Stimulated activated CD4-positive, alpha-beta T cell treated with anti-CD3 and anti-CD28 coated beads, Interleukin-15, amount 100 ng/mL, for 48 hours (primary cell): Measurements from ENCODE around the gene TIMM10B.
"Not testable (repeated sequence)": the region's sequence is repeated elsewhere in the genome, so short reads cannot be mapped to it uniquely, and the experiment has no call there.

ENCODE experiments used
- DNase-seq, 2 donors: peaks; one replicate each; pipeline ENCODE4 v3.0.0-alpha.2; 2020; ENCODE audit warnings: low read depth in 2 of 2

TIMM10B gene

DNA sequence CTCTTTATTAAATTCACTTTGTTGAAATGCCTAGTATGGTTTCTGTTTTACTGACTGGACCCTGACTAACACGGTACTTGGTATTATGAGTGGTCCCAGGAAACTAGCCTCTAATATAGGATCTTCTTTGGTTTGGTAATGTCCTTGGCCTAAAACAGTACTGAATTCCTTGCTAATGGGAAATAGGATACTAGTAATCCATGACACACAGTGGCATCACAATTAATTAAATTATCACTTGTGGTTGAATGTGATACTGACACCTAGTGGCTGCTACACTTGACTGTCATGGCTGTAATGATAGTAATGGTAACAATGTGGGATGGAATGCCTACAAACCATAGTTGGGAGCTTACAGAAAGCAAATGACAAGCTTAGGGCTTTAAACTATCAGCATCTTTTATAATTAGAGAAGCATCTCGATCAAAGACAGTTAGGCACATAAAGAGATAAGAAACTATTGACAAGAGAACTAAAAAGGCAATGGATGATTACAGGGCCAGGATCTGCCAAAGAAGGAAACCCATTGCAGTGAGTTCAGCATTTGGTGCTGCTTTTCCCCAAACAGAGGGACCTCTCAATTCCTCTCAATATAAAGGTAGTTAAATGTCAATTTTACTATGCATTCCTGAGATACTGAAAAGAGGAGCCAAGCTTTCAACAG is 24.4 kb downstream of the TIMM10B start:
- no peak for DNase-seq

DNA sequence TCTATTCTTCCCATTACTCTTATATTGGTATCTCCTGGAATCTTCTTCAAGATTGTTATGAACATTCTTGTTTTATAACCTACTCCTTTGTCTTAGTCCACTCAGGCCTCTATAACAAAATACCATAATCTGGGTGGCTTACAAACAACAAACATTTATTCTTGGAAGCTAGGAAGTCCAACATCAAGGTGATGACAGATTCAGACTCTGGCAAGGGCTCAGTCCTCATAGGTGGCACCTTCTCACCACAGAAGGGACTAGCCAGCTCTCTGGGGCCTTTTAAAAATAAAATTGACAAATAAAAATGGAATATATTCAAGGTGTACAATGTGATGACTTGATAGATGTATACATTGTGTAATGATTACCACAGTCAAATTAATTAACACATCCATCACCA is 35.6 kb downstream of the TIMM10B start:
- no peak for DNase-seq

DNA sequence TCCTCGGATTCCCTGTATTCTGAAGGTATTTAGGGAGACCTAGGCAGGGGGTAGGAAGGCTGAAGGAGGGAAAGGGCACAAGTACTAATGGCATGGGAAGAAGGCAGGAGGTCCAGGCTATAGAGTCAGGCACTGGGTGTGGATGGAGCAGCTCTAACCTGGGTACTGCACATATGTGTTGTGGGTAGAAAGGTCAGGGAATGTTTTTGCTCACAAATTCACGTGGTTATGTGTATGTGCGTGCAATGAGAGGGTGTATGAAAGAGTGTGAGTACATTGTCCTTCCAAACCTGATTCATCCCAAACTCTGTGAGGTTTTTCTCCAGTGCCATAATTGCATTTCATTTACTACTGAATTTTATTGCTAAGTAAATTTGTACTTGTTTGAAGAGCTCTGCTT is 39.0 kb downstream of the TIMM10B start:
- no peak for DNase-seq

DNA sequence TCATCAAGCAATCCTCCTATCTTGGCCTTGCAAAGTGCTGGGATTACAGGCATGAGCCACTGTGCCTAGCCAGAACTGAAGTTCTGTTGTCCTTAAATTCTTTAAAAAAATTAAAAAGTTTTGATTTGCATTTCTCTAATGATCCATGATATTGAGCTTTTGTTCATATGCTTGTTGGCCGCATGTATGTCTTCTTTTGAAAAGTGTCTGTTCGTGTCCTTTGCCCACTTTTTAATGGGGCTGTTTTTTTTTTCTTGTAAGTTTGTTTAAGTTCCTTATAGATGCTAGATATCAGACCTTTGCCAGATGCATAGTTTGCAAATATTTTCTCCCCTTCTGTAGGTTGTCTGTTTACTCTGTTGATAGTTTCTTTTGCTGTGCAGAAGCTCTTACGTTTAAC is 40.6 kb downstream of the TIMM10B start:
- not testable (repeated sequence) for DNase-seq

DNA sequence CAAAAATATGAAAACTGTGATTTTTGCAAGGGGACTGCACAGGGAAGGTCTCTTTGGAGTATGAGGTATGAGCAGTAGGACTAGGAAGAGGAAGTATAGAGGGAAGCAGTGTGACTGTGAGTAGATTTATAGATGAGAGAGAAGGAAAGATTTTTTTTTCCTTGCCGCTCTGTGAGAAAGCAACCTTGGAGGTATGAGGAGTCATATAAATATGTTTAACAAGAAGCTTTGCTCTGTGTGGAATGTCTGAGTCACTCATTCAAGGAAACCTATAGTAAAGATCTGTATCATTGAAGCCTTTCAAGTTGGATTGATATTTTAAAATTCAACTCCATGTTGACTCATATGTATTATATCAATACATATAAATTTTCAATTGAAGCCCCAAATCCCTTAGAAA is 42.0 kb downstream of the TIMM10B start:
- no peak for DNase-seq

DNA sequence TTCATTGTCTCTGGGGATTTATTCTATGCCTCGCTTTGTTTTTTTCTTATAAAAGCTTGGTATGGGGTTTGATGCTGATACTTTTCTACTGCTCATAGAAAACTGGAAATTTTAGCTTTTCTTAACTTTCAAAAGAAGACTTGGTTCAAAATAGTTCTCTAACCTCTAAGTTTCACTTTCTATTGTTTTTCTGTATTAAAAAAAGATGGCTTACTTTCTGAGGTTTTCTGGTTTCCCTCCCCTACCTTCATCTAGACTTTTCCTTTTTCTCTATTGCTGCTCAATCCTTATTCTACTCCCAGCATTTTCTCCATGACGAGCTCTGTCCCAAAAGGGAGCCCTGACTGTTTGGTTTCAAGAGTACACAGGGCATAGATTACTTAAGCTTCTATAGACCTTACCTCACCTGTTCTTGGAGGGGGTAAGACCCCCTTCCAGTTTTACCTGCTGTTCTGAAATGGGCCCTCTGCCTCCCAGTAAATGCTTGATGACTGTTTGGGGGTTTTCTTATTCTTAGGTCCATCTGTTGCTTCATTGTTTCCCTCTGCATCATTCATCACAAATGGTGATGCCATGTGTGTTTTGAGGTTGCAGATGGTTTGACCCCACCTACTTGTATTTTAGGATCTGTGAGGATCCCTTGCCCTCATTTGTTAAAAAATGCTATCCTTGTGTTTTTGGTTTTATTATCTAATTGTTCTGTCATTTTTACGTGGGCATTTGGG is 45.3 kb downstream of the TIMM10B start:
- DNase-seq: no peak

DNA sequence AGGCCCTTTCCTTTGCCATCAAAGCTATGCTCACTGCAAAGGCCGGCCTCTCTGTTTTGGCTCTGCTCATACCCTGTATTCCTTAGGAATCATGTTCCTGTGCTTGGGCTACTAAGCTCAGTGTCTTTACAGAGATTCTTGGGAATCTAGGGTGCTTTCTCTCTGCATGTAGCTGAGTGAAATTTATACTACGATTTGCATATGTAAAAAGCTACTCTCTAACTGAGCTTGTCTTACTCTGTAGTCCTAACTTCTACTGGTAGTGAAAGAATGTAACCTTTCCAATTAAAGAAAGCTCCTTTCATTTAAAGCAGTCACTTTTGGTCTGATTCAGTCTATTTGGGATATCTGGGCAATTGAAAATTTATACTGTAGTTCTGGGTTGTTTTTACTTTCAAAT is 48.0 kb downstream of the TIMM10B start:
- DNase-seq: no peak

DNA sequence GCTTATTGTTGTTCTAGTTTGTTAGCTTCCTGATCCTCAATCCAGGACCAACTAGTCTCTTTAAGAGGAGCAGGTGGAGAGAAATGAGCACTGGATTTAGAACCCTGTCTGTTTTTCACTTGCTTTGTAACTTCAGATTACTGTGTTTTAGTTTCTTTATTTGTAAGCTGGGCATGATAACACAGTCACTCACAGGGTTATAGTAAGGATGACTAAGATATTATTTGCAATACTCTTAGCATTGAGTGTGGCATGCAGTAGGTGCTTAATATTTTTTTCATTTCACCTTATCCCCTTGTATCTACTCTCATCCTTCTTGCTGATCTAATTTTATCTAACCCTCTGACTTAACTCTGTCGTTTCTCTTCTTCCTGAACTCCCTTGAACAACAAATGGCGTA is 49.5 kb downstream of the TIMM10B start:
- no peak for DNase-seq

DNA sequence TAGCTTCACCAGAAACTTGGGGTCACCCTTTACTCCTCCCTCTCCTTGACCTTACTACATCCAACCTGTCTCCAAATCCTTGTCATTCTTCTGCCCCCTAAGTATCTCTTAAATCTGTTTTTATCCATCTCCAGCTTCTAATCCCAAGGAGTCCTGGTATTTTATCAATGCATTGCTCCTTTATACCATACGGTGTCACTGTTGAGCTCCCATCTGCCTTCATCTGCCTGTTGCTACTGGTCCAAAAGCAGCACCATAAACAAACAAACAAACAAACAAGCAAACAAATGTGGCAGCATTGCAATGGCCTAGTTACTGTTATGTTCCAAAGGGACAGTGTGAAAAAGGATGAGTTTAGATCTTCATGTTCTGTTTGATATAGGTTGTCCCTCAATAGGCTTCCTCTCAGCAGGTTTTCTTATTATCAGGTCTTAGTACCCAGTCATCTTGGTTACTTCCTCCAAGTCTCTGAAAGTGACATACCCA is 50.0 kb downstream of the TIMM10B start:
- no peak for DNase-seq
